ENCODE results near the gene ILK. TPM values are rescaled to one million over a fixed set of nuclear protein-coding genes. Genes with fewer than 3 reads are reported as not detected.

The ILK gene
- total RNA-seq, 2 donors from 2014 or later: 338 to 588 TPM

GRCh38 chr11:6602096-6602940 lies 1.3 kb upstream of the ILK start:
- no peaks in the 10 kb centered on the region for H3K9me3 ChIP-seq
- no peaks in the 10 kb centered on the region for H3K27me3 ChIP-seq (replicated peaks; ENCODE audit: insufficient read depth)
- peaks cover 26 to 56% of the 10 kb centered on the region in 2 donors for H3K4me1 ChIP-seq (ENCODE audit: control insufficient read depth in 1 of 2, low read depth in 2 of 2)
- DNase-seq (ENCODE audit: low spot score) (no peak), ATAC-seq (ENCODE audit: insufficient number of reproducible peaks, low FRiP score, low read depth) (no peak)
- peak overlapping the region; percentile 89 for H3K4me3 ChIP-seq
- peaks cover 24% of the 10 kb centered on the region for H3K36me3 ChIP-seq
- TF ChIP-seq CTCF (IDR thresholded peaks at IDR 0.05): no peak
- H3K27ac ChIP-seq: peak overlapping the region; percentile 84 to 100

- no peak for ATAC-seq (ENCODE audit: insufficient number of reproducible peaks, low FRiP score, low read depth)
- no peaks in the 10 kb centered on the region for H3K9me3 ChIP-seq
- peak overlapping the region; percentile 89 for H3K4me3 ChIP-seq
- peaks cover 44 to 70% of the 10 kb centered on the region in 2 donors for H3K4me1 ChIP-seq (ENCODE audit: control insufficient read depth in 1 of 2, low read depth in 2 of 2)
- no peak for DNase-seq (ENCODE audit: low spot score)
- peak overlapping the region; percentile 99 to 100 for H3K27ac ChIP-seq
- TF ChIP-seq CTCF (IDR thresholded peaks at IDR 0.05): peak; percentile 9
- peaks cover 27% of the 10 kb centered on the region for H3K36me3 ChIP-seq
- H3K27me3 ChIP-seq (replicated peaks; ENCODE audit: insufficient read depth): no peaks in the 10 kb centered on the region
Observed at GRCh38 chr11:6604081-6604626, 580 bp downstream of the ILK start.

- peak overlapping the region; percentile 99 to 100 for H3K27ac ChIP-seq
- DNase-seq (ENCODE audit: low spot score) (no peak), ATAC-seq (ENCODE audit: insufficient number of reproducible peaks, low FRiP score, low read depth) (no peak)
- TF ChIP-seq CTCF (IDR thresholded peaks at IDR 0.05): no peak
- H3K4me1 ChIP-seq (ENCODE audit: control insufficient read depth in 1 of 2, low read depth in 2 of 2): peaks cover 45 to 77% of the 10 kb centered on the region in 2 donors
- H3K27me3 ChIP-seq (replicated peaks; ENCODE audit: insufficient read depth): no peaks in the 10 kb centered on the region
- peak overlapping the region; percentile 89 for H3K4me3 ChIP-seq
- peaks cover 29% of the 10 kb centered on the region for H3K36me3 ChIP-seq
- no peaks in the 10 kb centered on the region for H3K9me3 ChIP-seq
Observed at GRCh38 chr11:6604790-6605189, 1.2 kb downstream of the ILK start.

GRCh38 chr11:6606471-6607189 lies 3.1 kb downstream of the ILK start:
- peak overlapping the region; percentile 99 to 100 for H3K27ac ChIP-seq
- peak; percentile 90 for DNase-seq (ENCODE audit: low spot score)
- ATAC-seq (ENCODE audit: insufficient number of reproducible peaks, low FRiP score, low read depth): peak; percentile 39
- H3K9me3 ChIP-seq: no peaks in the 10 kb centered on the region
- H3K4me3 ChIP-seq: peak overlapping the region; percentile 89
- H3K36me3 ChIP-seq: peaks cover 35% of the 10 kb centered on the region
- no peak for TF ChIP-seq CTCF (IDR thresholded peaks at IDR 0.05)
- H3K4me1 ChIP-seq (ENCODE audit: control insufficient read depth in 1 of 2, low read depth in 2 of 2): peaks cover 57 to 76% of the 10 kb centered on the region in 2 donors
- no peaks in the 10 kb centered on the region for H3K27me3 ChIP-seq (replicated peaks; ENCODE audit: insufficient read depth)

Measured in thoracic aorta (tissue), 2 donors.